Inflammatory macrophage treated with lipopolysaccharide for 1 hour (primary cell): ENCODE measurements around the gene NUDT9.
"Not testable (repeated sequence)": the region's sequence is repeated elsewhere in the genome, so short reads cannot be mapped to it uniquely, and the experiment has no call there.

Experiments used
- DNase-seq, 2 donors: peaks; one replicate each; pipeline ENCODE4 v3.0.0-alpha.2; 2020 to 2022

NUDT9 gene

GRCh38 chr4:87465739-87466366 lies 43.5 kb downstream of the NUDT9 start:
- peak; percentile 11 to 60 for DNase-seq

GRCh38 chr4:87469390-87469789 lies 47.0 kb downstream of the NUDT9 start:
- no peak for DNase-seq

GRCh38 chr4:87476934-87477333 lies 54.6 kb downstream of the NUDT9 start:
- DNase-seq: no peak

GRCh38 chr4:87478732-87479250 lies 56.4 kb downstream of the NUDT9 start:
- no peak for DNase-seq

- no peak for DNase-seq
These were observed 59.0 kb downstream of the NUDT9 start for GRCh38 chr4:87481377-87481776.

- not testable (repeated sequence) for DNase-seq
These were observed 60.9 kb downstream of the NUDT9 start for GRCh38 chr4:87483247-87483646.

GRCh38 chr4:87488666-87489065 lies 66.3 kb downstream of the NUDT9 start:
- not testable (repeated sequence) for DNase-seq

GRCh38 chr4:87489678-87490077 lies 67.3 kb downstream of the NUDT9 start:
- no peak for DNase-seq

- DNase-seq: no peak
These were observed 68.4 kb downstream of the NUDT9 start for GRCh38 chr4:87490664-87491369.

- DNase-seq: no peak
These were observed 69.1 kb downstream of the NUDT9 start for GRCh38 chr4:87491436-87491835.

GRCh38 chr4:87491851-87492250 lies 69.5 kb downstream of the NUDT9 start:
- DNase-seq: not testable (repeated sequence)

GRCh38 chr4:87493115-87493514 lies 70.7 kb downstream of the NUDT9 start:
- DNase-seq: no peak

- DNase-seq: peak; percentile 0 to 59
These were observed 74.8 kb downstream of the NUDT9 start for GRCh38 chr4:87497159-87497558.

- DNase-seq: no peak
These were observed 75.2 kb downstream of the NUDT9 start for GRCh38 chr4:87497578-87497977.

GRCh38 chr4:87498446-87498900 lies 76.1 kb downstream of the NUDT9 start:
- DNase-seq: no peak

GRCh38 chr4:87499403-87500091 lies 77.2 kb downstream of the NUDT9 start:
- no peak for DNase-seq

- no peak for DNase-seq
These were observed 77.7 kb downstream of the NUDT9 start for GRCh38 chr4:87500092-87500462.

- peak in 1 of 2 donors; percentile 1 for DNase-seq
These were observed 80.3 kb downstream of the NUDT9 start for GRCh38 chr4:87502580-87503238.

- DNase-seq: no peak
These were observed 83.5 kb downstream of the NUDT9 start for GRCh38 chr4:87505862-87506261.

GRCh38 chr4:87506974-87507701 lies 84.8 kb downstream of the NUDT9 start:
- DNase-seq: no peak
